MM.1S (cell line): ENCODE results near the gene PPOX.

ENCODE experiments used
- CTCF ChIP-seq: fragments of 300-600 bp; sonication (generic); IDR thresholded peaks from 2 replicates; pipeline ENCODE4 v1.5.1; 2016; ENCODE audit warnings: antibody characterized with exemption, low read length, mixed read lengths
- EZH2 ChIP-seq: fragments of 300-600 bp; sonication (generic); optimal IDR thresholded peaks from 2 replicates; pipeline ENCODE3; 2017; ENCODE audit warnings: low read depth, mild to moderate bottlenecking, antibody characterized with exemption, low read length, mixed read lengths
- EZH2phosphoT487 ChIP-seq: fragments of 300-600 bp; sonication (generic); IDR thresholded peaks from 2 replicates; pipeline ENCODE4 v1.6.1; 2018; ENCODE audit warnings: antibody characterized with exemption, low read length

GRCh38 chr1:161165742-161166668 is at the start of gene PPOX:
- TF ChIP-seq EZH2 = no peak
- TF ChIP-seq CTCF = peak; percentile 65
- TF ChIP-seq EZH2phosphoT487 = no peak
